H9 (cell line): ENCODE results near the gene RWDD4. TPM values are rescaled to one million over a fixed set of nuclear protein-coding genes. Genes with fewer than 3 reads are reported as not detected.

ENCODE experiments used
- DNase-seq: peaks from one replicate; pipeline ENCODE4 v3.0.0-alpha.2; 2017
- H2AFZ ChIP-seq: one replicate; pipeline ENCODE4 v1.6.1; 2013; ENCODE audit warnings: mild to moderate bottlenecking, low read length, control low read depth, moderate library complexity
- H2AK5ac ChIP-seq: 2 replicates; pipeline ENCODE4 v1.6.1; 2013; ENCODE audit warnings: low read length, control low read depth, mixed read lengths; ENCODE audit not compliant: insufficient read length
- H2BK120ac ChIP-seq: one replicate; pipeline ENCODE4 v1.6.1; 2013; ENCODE audit warnings: low read depth, mild to moderate bottlenecking, low read length, control low read depth, inconsistent platforms; ENCODE audit not compliant: poor library complexity, severe bottlenecking
- H2BK12ac ChIP-seq: 2 replicates; pipeline ENCODE4 v1.6.1; 2013; ENCODE audit warnings: low read length, control low read depth, mixed read lengths, low read depth; ENCODE audit not compliant: insufficient read length
- H2BK15ac ChIP-seq: 2 replicates; pipeline ENCODE4 v1.6.1; 2013; ENCODE audit warnings: low read depth, low read length, control low read depth
- H2BK20ac ChIP-seq: one replicate; pipeline ENCODE4 v1.6.1; 2013; ENCODE audit warnings: low read depth, mild to moderate bottlenecking, low read length, control low read depth, inconsistent platforms; ENCODE audit not compliant: poor library complexity, severe bottlenecking
- H2BK5ac ChIP-seq: 2 replicates; pipeline ENCODE4 v1.6.1; 2013; ENCODE audit warnings: low read length, control low read depth, mixed read lengths; ENCODE audit not compliant: insufficient read length
- H3K14ac ChIP-seq: 2 replicates; pipeline ENCODE4 v1.6.1; 2013; ENCODE audit warnings: low read length, control low read depth; ENCODE audit not compliant: insufficient read depth
- H3K18ac ChIP-seq: 2 replicates; pipeline ENCODE4 v1.6.1; 2013; ENCODE audit warnings: low read depth, mild to moderate bottlenecking, mixed read lengths, low read length, control low read depth; ENCODE audit not compliant: insufficient read length
- H3K23ac ChIP-seq: 2 replicates; pipeline ENCODE4 v1.6.1; 2013; ENCODE audit warnings: low read length, control low read depth, mixed read lengths, low read depth; ENCODE audit not compliant: insufficient read length
- H3K23me2 ChIP-seq: 2 replicates; pipeline ENCODE4 v1.6.1; 2013; ENCODE audit warnings: low read depth, mild to moderate bottlenecking, mixed read lengths, low read length, control low read depth; ENCODE audit not compliant: insufficient read length, poor library complexity, severe bottlenecking
- H3K27ac ChIP-seq: 2 replicates; pipeline ENCODE4 v1.5.1; 2013; ENCODE audit warnings: low read length, control low read depth, mixed read lengths, low read depth; ENCODE audit not compliant: insufficient read length
- H3K27me3 ChIP-seq: 2 replicates; pipeline ENCODE4 v1.6.1; 2013; ENCODE audit warnings: low read length, control low read depth, inconsistent platforms; ENCODE audit not compliant: insufficient read depth
- H3K4ac ChIP-seq: 2 replicates; pipeline ENCODE4 v1.6.1; 2013; ENCODE audit warnings: low read depth, mild to moderate bottlenecking, control low read depth, inconsistent platforms, low read length, moderate library complexity
- H3K4me1 ChIP-seq: 2 replicates; pipeline ENCODE4 v1.6.1; 2013; ENCODE audit warnings: low read length, control low read depth, inconsistent platforms; ENCODE audit not compliant: insufficient read depth
- H3K4me2 ChIP-seq: 2 replicates; pipeline ENCODE4 v1.6.1; 2013; ENCODE audit warnings: low read length, control low read depth, mixed read lengths; ENCODE audit not compliant: insufficient read length, insufficient read depth
- H3K56ac ChIP-seq: 2 replicates; pipeline ENCODE4 v1.6.1; 2013; ENCODE audit warnings: low read depth, mild to moderate bottlenecking, mixed read lengths, low read length, control low read depth; ENCODE audit not compliant: insufficient read length
- H3K79me1 ChIP-seq: 2 replicates; pipeline ENCODE4 v1.6.1; 2013; ENCODE audit warnings: low read depth, mild to moderate bottlenecking, moderate library complexity, low read length, control low read depth, inconsistent platforms; ENCODE audit not compliant: insufficient read depth, poor library complexity, severe bottlenecking
- H3K79me2 ChIP-seq: 2 replicates; pipeline ENCODE4 v1.6.1; 2013; ENCODE audit warnings: low read length, control low read depth, inconsistent platforms; ENCODE audit not compliant: insufficient read depth
- H3K9ac ChIP-seq: 2 replicates; pipeline ENCODE4 v1.6.1; 2013; ENCODE audit warnings: low read length, control low read depth, mixed read lengths; ENCODE audit not compliant: insufficient read length; ENCODE audit errors: extremely low read depth
- H3K9me3 ChIP-seq: one replicate; pipeline ENCODE4 v1.6.1; 2013; ENCODE audit warnings: low read depth, low read length, inconsistent platforms; ENCODE audit not compliant: control insufficient read depth
- H3T11ph ChIP-seq: one replicate; pipeline ENCODE4 v1.6.1; 2013; ENCODE audit warnings: mild to moderate bottlenecking, low read length, control low read depth, inconsistent platforms
- H4K20me1 ChIP-seq: one replicate; pipeline ENCODE4 v1.6.1; 2013; ENCODE audit not compliant: control insufficient read depth, insufficient read length, insufficient read depth
- H4K5ac ChIP-seq: 2 replicates; pipeline ENCODE4 v1.6.1; 2013; ENCODE audit warnings: low read depth, mild to moderate bottlenecking, mixed read lengths, low read length, control low read depth; ENCODE audit not compliant: insufficient read length
- H4K8ac ChIP-seq: replicated peaks from 2 replicates; pipeline ENCODE4 v1.6.1; 2013; ENCODE audit warnings: low read length, control low read depth, mixed read lengths, low read depth; ENCODE audit not compliant: insufficient read length
- H4K91ac ChIP-seq: 2 replicates; pipeline ENCODE4 v1.6.1; 2013; ENCODE audit warnings: low read depth, mild to moderate bottlenecking, moderate library complexity, mixed read lengths, low read length, control low read depth; ENCODE audit not compliant: insufficient read length
- H3K27ac Mint-ChIP-seq, 3 experiments: 2 replicates in 2 of 3; 3 replicates in 1 of 3; pipeline ENCODE4 v1.8.0; 2020 to 2021; ENCODE audit warnings: mixed read lengths in 3 of 3, mild to moderate bottlenecking in 1 of 3, moderate library complexity in 1 of 3
- H3K27me3 Mint-ChIP-seq: 2 replicates; pipeline ENCODE4 v1.8.0; 2021; ENCODE audit warnings: low read depth, mild to moderate bottlenecking, moderate library complexity, mixed read lengths
- H3K36me3 Mint-ChIP-seq, 3 experiments: 2 replicates in 2 of 3; 3 replicates in 1 of 3; pipeline ENCODE4 v1.8.0; 2020 to 2021; ENCODE audit warnings: low read depth in 3 of 3, mixed read lengths in 3 of 3; ENCODE audit not compliant: insufficient read depth in 1 of 3
- H3K4me1 Mint-ChIP-seq, 2 experiments: 2 replicates each; pipeline ENCODE4 v1.8.0; 2020; ENCODE audit warnings: mixed read lengths in 2 of 2
- H3K4me3 Mint-ChIP-seq, 2 experiments: 2 replicates in 1 of 2; 3 replicates in 1 of 2; pipeline ENCODE4 v1.8.0; 2020 to 2021; ENCODE audit warnings: mild to moderate bottlenecking in 2 of 2, mixed read lengths in 2 of 2, moderate library complexity in 1 of 2
- H3K9me3 Mint-ChIP-seq, 2 experiments: 2 replicates in 1 of 2; 3 replicates in 1 of 2; pipeline ENCODE4 v1.8.0; 2020; ENCODE audit warnings: mild to moderate bottlenecking in 2 of 2, mixed read lengths in 2 of 2, moderate library complexity in 1 of 2
- CTCF ChIP-seq: fragments of 200-600 bp; sonication (generic); conservative IDR thresholded peaks from 3 replicates; pipeline ENCODE4 v1.8.0; 2021; ENCODE audit warnings: antibody characterized with exemption, mild to moderate bottlenecking
- WGBS: extraction: QIAGEN DNeasy Blood & Tissue Kit; methylation state at CpG from one replicate; pipeline ENCODE4 v1.1.7; 2013; ENCODE audit warnings: missing lambda C conversion rate, low lambda C conversion rate, mixed read lengths; ENCODE audit not compliant: insufficient read length; ENCODE audit errors: extremely low coverage; 5-methylcytosine and 5-hydroxymethylcytosine counted together
- total RNA-seq: library from RNA; stranded (reverse); gene quantifications from 2 replicates; pipeline ENCODE4 v1.2.1, GENCODE V29; 2021

The RWDD4 gene
- total RNA-seq, 1 experiment from 2014 or later = 17.8 TPM

- no peaks in the 10 kb centered on the region; a peak in 3 of 5 replicates for H3K9me3 Mint-ChIP-seq
Measured at GRCh38 chr4:183596067-183596757, 62.8 kb downstream of the RWDD4 start.

More at GRCh38 chr4:183596067-183596757, 62.8 kb downstream of the RWDD4 start:
- TF ChIP-seq CTCF = no peak
- no peaks in the 10 kb centered on the region for H3K4me1 ChIP-seq
- H3K9ac ChIP-seq = no peak overlapping the region
- H3K23ac ChIP-seq = no peak overlapping the region
- no peak overlapping the region for H4K8ac ChIP-seq
- WGBS = no CpG with 5 or more reads among the region's 2 CpGs
- no peak overlapping the region for H4K91ac ChIP-seq
- no peak overlapping the region for H3K14ac ChIP-seq
- Mint-ChIP-seq H3K4me3 (no peak overlapping the region), H3K27me3 (no peaks in the 10 kb centered on the region; the same call in 1 of the 2 replicates), H3K4me1 (peaks cover 0 to 2% of the 10 kb centered on the region in 2 experiments; a peak in 1 of 4 replicates), H3K36me3 (no peaks in the 10 kb centered on the region; a peak in 1 of 7 replicates), H3K27ac (no peak overlapping the region)
- no peak overlapping the region for H3K56ac ChIP-seq
- DNase-seq = no peak
- H3K79me1 ChIP-seq = no peaks in the 10 kb centered on the region
- H3K79me2 ChIP-seq = no peaks in the 10 kb centered on the region
- H3K9me3 ChIP-seq = no peaks in the 10 kb centered on the region
- H3K4ac ChIP-seq = no peak overlapping the region
- H2AK5ac ChIP-seq = no peak overlapping the region
- H3K18ac ChIP-seq = no peak overlapping the region
- H3K4me2 ChIP-seq = no peak overlapping the region
- no peaks in the 10 kb centered on the region for H3K23me2 ChIP-seq
- H2BK12ac ChIP-seq = no peak overlapping the region
- no peak overlapping the region for H3T11ph ChIP-seq
- H4K20me1 ChIP-seq = no peaks in the 10 kb centered on the region
- no peak overlapping the region for H2BK120ac ChIP-seq
- H4K5ac ChIP-seq = no peak overlapping the region
- no peak overlapping the region for H2BK20ac ChIP-seq
- no peak overlapping the region for H2BK15ac ChIP-seq
- no peak overlapping the region for H3K27ac ChIP-seq
- H2BK5ac ChIP-seq = no peak overlapping the region
- no peak overlapping the region for H2AFZ ChIP-seq
- H3K27me3 ChIP-seq = no peaks in the 10 kb centered on the region
